Measurements from ENCODE around the gene ZCCHC18.
A peak's percentile ranks its signal among the peaks of the same experiment; 100 is the strongest.

Gene ZCCHC18

GRCh38 chrX:104136241-104137019 is 24.1 kb downstream of the ZCCHC18 start:
- H3K9ac ChIP-seq (ENCODE audit: low read length) = peak overlapping the region; percentile 56
- no peak overlapping the region for H3K27ac ChIP-seq (ENCODE audit: low read depth, low read length)
- no peaks in the 10 kb centered on the region for H3K9me3 ChIP-seq (ENCODE audit: low read length)
- H3K27me3 ChIP-seq (ENCODE audit: control insufficient read depth in 1 of 2, insufficient read depth in 2 of 2, low read length in 2 of 2) = no peaks in the 10 kb centered on the region
- peak overlapping the region in 1 of 2 donors; percentile 52 for H3K4me3 ChIP-seq (ENCODE audit: low read depth in 1 of 2, low read length in 2 of 2)
- peaks cover 6% of the 10 kb centered on the region for H3K4me1 ChIP-seq (ENCODE audit: insufficient read depth, low read length)
- no peaks in the 10 kb centered on the region for H3K36me3 ChIP-seq (ENCODE audit: insufficient read depth, low read length)

GRCh38 chrX:104137496-104137895 is 25.2 kb downstream of the ZCCHC18 start:
- H3K4me3 ChIP-seq (ENCODE audit: low read depth in 1 of 2, low read length in 2 of 2) = no peak overlapping the region
- H3K9me3 ChIP-seq (ENCODE audit: low read length) = no peaks in the 10 kb centered on the region
- H3K36me3 ChIP-seq (ENCODE audit: insufficient read depth, low read length) = no peaks in the 10 kb centered on the region
- H3K27ac ChIP-seq (ENCODE audit: low read depth, low read length) = no peak overlapping the region
- H3K9ac ChIP-seq (ENCODE audit: low read length) = no peak overlapping the region
- H3K27me3 ChIP-seq (ENCODE audit: control insufficient read depth in 1 of 2, insufficient read depth in 2 of 2, low read length in 2 of 2) = no peaks in the 10 kb centered on the region
- peaks cover 6% of the 10 kb centered on the region for H3K4me1 ChIP-seq (ENCODE audit: insufficient read depth, low read length)

GRCh38 chrX:104141087-104141760 is 28.9 kb downstream of the ZCCHC18 start:
- Histone ChIP-seq H3K9me3 (ENCODE audit: low read length) (no peaks in the 10 kb centered on the region), H3K27me3 (ENCODE audit: control insufficient read depth in 1 of 2, insufficient read depth in 2 of 2, low read length in 2 of 2) (no peaks in the 10 kb centered on the region), H3K4me3 (ENCODE audit: low read depth in 1 of 2, low read length in 2 of 2) (no peak overlapping the region), H3K4me1 (ENCODE audit: insufficient read depth, low read length) (no peaks in the 10 kb centered on the region), H3K27ac (ENCODE audit: low read depth, low read length) (no peak overlapping the region), H3K36me3 (ENCODE audit: insufficient read depth, low read length) (no peaks in the 10 kb centered on the region), H3K9ac (ENCODE audit: low read length) (no peak overlapping the region)

GRCh38 chrX:104151037-104151436 is 38.7 kb downstream of the ZCCHC18 start:
- Histone ChIP-seq H3K27ac (ENCODE audit: low read depth, low read length) (no peak overlapping the region), H3K36me3 (ENCODE audit: insufficient read depth, low read length) (no peaks in the 10 kb centered on the region), H3K9me3 (ENCODE audit: low read length) (no peaks in the 10 kb centered on the region), H3K9ac (ENCODE audit: low read length) (no peak overlapping the region), H3K4me3 (ENCODE audit: low read depth in 1 of 2, low read length in 2 of 2) (no peak overlapping the region), H3K27me3 (ENCODE audit: control insufficient read depth in 1 of 2, insufficient read depth in 2 of 2, low read length in 2 of 2) (no peaks in the 10 kb centered on the region), H3K4me1 (ENCODE audit: insufficient read depth, low read length) (peaks cover 4% of the 10 kb centered on the region)

GRCh38 chrX:104156630-104157529 is 44.6 kb downstream of the ZCCHC18 start, which contains the start of gene SLC25A53:
Gene SLC25A53 (minus strand): TSS chrX:104157009. CDS start chrX:104105257, 51,752 bp downstream.
- no peaks in the 10 kb centered on the region for H3K27me3 ChIP-seq (ENCODE audit: control insufficient read depth in 1 of 2, insufficient read depth in 2 of 2, low read length in 2 of 2)
- peaks cover 4% of the 10 kb centered on the region for H3K4me1 ChIP-seq (ENCODE audit: insufficient read depth, low read length)
- peak within 1 kb of the TSS; percentile 54 for H3K27ac ChIP-seq (ENCODE audit: low read depth, low read length)
- no peaks in the 10 kb centered on the region for H3K9me3 ChIP-seq (ENCODE audit: low read length)
- peak within 1 kb of the TSS; percentile 60 to 61 for H3K4me3 ChIP-seq (ENCODE audit: low read depth in 1 of 2, low read length in 2 of 2)
- H3K36me3 ChIP-seq (ENCODE audit: insufficient read depth, low read length) = no peaks in the 10 kb centered on the region
- H3K9ac ChIP-seq (ENCODE audit: low read length) = peak within 1 kb of the TSS; percentile 64
